ENCODE measurements around the gene LPCAT3. TPM values are rescaled to one million over a fixed set of nuclear protein-coding genes. Genes with fewer than 3 reads are reported as not detected.

Gene LPCAT3
- total RNA-seq, 1 experiment from 2014 or later, result 45.8 TPM

GRCh38 chr12:7042842-7043241, 24.6 kb upstream of the LPCAT3 start:
- H3K27me3 ChIP-seq (ENCODE audit: insufficient read depth, low read length), result no peaks in the 10 kb centered on the region
- no peaks in the 10 kb centered on the region for H3K36me3 ChIP-seq (ENCODE audit: control insufficient read depth in 1 of 2, insufficient read depth in 2 of 2, low read length in 2 of 2)
- CTCF ChIA-PET, result interaction anchor here (0.7 to 1.4 kb wide), 3 partner anchors 98 to 173 kb away, joined by 3 to 4 read pairs (median 3); no protein-coding TSS in a partner anchor
- H3K9me3 ChIP-seq (ENCODE audit: control insufficient read depth in 1 of 2, insufficient read depth in 1 of 2, low read depth in 1 of 2, low read length in 2 of 2), result no peaks in the 10 kb centered on the region
- no peak overlapping the region for H3K4me3 ChIP-seq (replicated peaks in 1 of 2; ENCODE audit: low read depth in 1 of 2, low read length in 2 of 2)
- no peak overlapping the region for H3K27ac ChIP-seq (ENCODE audit: low read depth, low read length)
- no peaks in the 10 kb centered on the region for H4K20me1 ChIP-seq (ENCODE audit: insufficient read depth)
- H3K4me1 ChIP-seq (ENCODE audit: control insufficient read depth in 1 of 2, insufficient read depth in 2 of 2, low read length in 2 of 2), result peaks cover 0 to 9% of the 10 kb centered on the region in 2 experiments; a peak in 1 of 4 replicates
- ATAC-seq (peak; percentile 95), DNase-seq (ENCODE audit: low read depth, low spot score) (peak; percentile 56)
- no TSS peak for BruUV-seq (replicated peaks)
- peak overlapping the region; percentile 83 for H2AFZ ChIP-seq (ENCODE audit: low read depth, low read length, poor library complexity, severe bottlenecking)
- no peak for TF ChIP-seq EZH2 (IDR thresholded peaks at IDR 0.05)
- peak; percentile 83 for TF ChIP-seq RAD21 (IDR thresholded peaks at IDR 0.05; ENCODE audit: low read depth)
- no peak for TF ChIP-seq POLR2A (IDR thresholded peaks at IDR 0.05; ENCODE audit: borderline replicate concordance, extremely low read depth, insufficient read depth, insufficient read length)
- no peak for TF ChIP-seq ZFX (IDR thresholded peaks at IDR 0.05)
- TF ChIP-seq TCF7L2 (IDR thresholded peaks at IDR 0.05; ENCODE audit: borderline replicate concordance, extremely low read depth, insufficient read depth, insufficient read length), result no peak
- TF ChIP-seq CTCF (IDR thresholded peaks at IDR 0.05 in 2 of 3, conservative IDR thresholded peaks at IDR 0.05 in 1 of 3; ENCODE audit: borderline replicate concordance in 1 of 3, insufficient read depth in 1 of 3, low read depth in 2 of 3, low read length in 2 of 3), result peak; percentile 43 to 89 (median 63); a peak in 5 of 6 replicates
- no peak; the same call in 1 of the 2 replicates for TF ChIP-seq SP1 (IDR thresholded peaks at IDR 0.05; ENCODE audit: low read depth)
- no peak for TF ChIP-seq ZNF274 (IDR thresholded peaks at IDR 0.05; ENCODE audit: low read depth, low read length)
- TF ChIP-seq CBX3 (IDR thresholded peaks at IDR 0.05; ENCODE audit: low read depth), result no peak
- no peak for TF ChIP-seq ATF3 (IDR thresholded peaks at IDR 0.05)
- POLR2A ChIA-PET, result interaction anchor here (0.8 to 4.3 kb wide), 4 partner anchors 81 to 176 kb away, joined by 3 to 18 read pairs (median 3); partner anchors contain the start of genes C12orf57 and RNU7-1
- RAD21 ChIA-PET (ENCODE audit: low non-redundant PET in 1 of 2, low total read pairs in 2 of 2, uncharacterized antibody in 2 of 2, unreplicated experiment in 2 of 2), result interaction anchor here in 1 of 2 experiments (0.7 to 0.9 kb wide), 2 partner anchors 14 to 97 kb away, joined by 3 read pairs; no protein-coding TSS in a partner anchor
- H3K9ac ChIP-seq (ENCODE audit: low read length), result no peak overlapping the region
- H3K79me2 ChIP-seq (ENCODE audit: insufficient read depth, low read length), result no peaks in the 10 kb centered on the region
- H3K4me2 ChIP-seq (ENCODE audit: low read length), result peak overlapping the region; percentile 17; the same call in 1 of the 2 replicates
- H3K9me2 ChIP-seq (ENCODE audit: insufficient read depth), result no peaks in the 10 kb centered on the region
- intact Hi-C loops (cut with micrococcal nuclease), result loop anchor here (2.0 to 10.0 kb wide), 3 partner anchors 24 to 98 kb away; partner anchors contain the start of genes C12orf57, EMG1, LPCAT3 and PHB2

All from HCT116 (cell line).